Activated B cell treated with CpG ODN at 0.5 μM for 24 hours (primary cell): Measurements from ENCODE around the gene SND1. TPM values are rescaled to one million over a fixed set of nuclear protein-coding genes. Genes with fewer than 3 reads are reported as not detected.

Source experiments
- ATAC-seq: fragments of 200-7000 bp; cut with Tn5 transposase; one replicate; pipeline ENCODE4 v1.10.0; 2021; ENCODE audit warnings: low read depth, mild to moderate bottlenecking, moderate library complexity
- CTCF ChIA-PET: fragments of 350-600 bp; sonication (Branson Sonifier 250); formaldehyde crosslinking; loops from one replicate; lab custom pipeline; 2021; ENCODE audit warnings: antibody characterized with exemption; lab: Charles Lee
- POLR2A ChIA-PET: fragments of 350-600 bp; sonication (Branson Sonifier 250); formaldehyde crosslinking; loops from one replicate; lab custom pipeline; 2021; ENCODE audit warnings: antibody characterized with exemption; lab: Charles Lee
- DNase-seq: peaks from one replicate; pipeline ENCODE4 v3.0.0; 2022
- H3K27ac Mint-ChIP-seq: one replicate; pipeline ENCODE4 v1.8.0; 2020; ENCODE audit warnings: mixed read lengths
- H3K27me3 Mint-ChIP-seq: one replicate; pipeline ENCODE4 v1.8.0; 2021; ENCODE audit warnings: mixed read lengths
- H3K36me3 Mint-ChIP-seq: one replicate; pipeline ENCODE4 v1.8.0; 2021; ENCODE audit warnings: low read depth, mixed read lengths
- H3K4me1 Mint-ChIP-seq: one replicate; pipeline ENCODE4 v1.8.0; 2021; ENCODE audit warnings: mixed read lengths
- H3K4me3 Mint-ChIP-seq: one replicate; pipeline ENCODE4 v1.8.0; 2020; ENCODE audit warnings: mild to moderate bottlenecking, mixed read lengths
- H3K9me3 Mint-ChIP-seq: one replicate; pipeline ENCODE4 v1.8.0; 2020; ENCODE audit warnings: mixed read lengths
- intact Hi-C: fragments of 100-400 bp; cut with micrococcal nuclease; formaldehyde crosslinking; loops from one replicate; pipeline ENCODE4 v1.15.1; 2024
- total RNA-seq: library from RNA; stranded (reverse); gene quantifications from 2 replicates; pipeline ENCODE4 v1.2.3, GENCODE V29; 2022
- TF ChIP-seq, protein P1 (sequence below): fragments of 200-600 bp; IDR thresholded peaks from one replicate; pipeline ENCODE4 v1.8.0; 2022; ENCODE audit warnings: antibody characterized with exemption, mild to moderate bottlenecking

The SND1 gene
- total RNA-seq, 1 donor from 2014 or later: 215 TPM

DNA sequence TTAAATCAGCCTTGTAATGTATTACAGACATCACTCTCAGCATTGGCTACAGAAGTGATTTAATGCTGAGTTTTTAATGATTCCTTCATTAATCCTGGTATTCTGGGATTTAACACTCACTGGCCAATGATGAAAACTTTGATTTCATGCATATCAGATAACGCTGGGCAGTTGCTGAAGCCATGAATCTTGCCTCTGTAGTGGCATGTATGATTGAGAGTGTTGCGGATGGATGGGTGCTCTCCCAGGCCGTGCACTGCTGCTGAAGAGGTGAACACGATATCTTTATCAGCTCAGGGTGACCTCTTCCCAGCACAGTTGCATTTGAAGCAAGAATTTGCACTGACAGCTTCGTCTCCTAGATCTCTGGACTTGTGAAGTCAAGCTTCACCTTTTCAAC lies 210.5 kb downstream of the SND1 start:
- Mint-ChIP-seq H3K27me3 (no peaks in the 10 kb centered on the region), H3K27ac (no peak overlapping the region), H3K4me1 (peaks cover 12% of the 10 kb centered on the region), H3K36me3 (peaks cover 25% of the 10 kb centered on the region), H3K9me3 (no peaks in the 10 kb centered on the region), H3K4me3 (no peak overlapping the region)
- no peak for DNase-seq
- ATAC-seq: no peak
- POLR2A ChIA-PET: no interaction called here
- intact Hi-C loops: no loop called here
- TF ChIP-seq, protein P1, sequence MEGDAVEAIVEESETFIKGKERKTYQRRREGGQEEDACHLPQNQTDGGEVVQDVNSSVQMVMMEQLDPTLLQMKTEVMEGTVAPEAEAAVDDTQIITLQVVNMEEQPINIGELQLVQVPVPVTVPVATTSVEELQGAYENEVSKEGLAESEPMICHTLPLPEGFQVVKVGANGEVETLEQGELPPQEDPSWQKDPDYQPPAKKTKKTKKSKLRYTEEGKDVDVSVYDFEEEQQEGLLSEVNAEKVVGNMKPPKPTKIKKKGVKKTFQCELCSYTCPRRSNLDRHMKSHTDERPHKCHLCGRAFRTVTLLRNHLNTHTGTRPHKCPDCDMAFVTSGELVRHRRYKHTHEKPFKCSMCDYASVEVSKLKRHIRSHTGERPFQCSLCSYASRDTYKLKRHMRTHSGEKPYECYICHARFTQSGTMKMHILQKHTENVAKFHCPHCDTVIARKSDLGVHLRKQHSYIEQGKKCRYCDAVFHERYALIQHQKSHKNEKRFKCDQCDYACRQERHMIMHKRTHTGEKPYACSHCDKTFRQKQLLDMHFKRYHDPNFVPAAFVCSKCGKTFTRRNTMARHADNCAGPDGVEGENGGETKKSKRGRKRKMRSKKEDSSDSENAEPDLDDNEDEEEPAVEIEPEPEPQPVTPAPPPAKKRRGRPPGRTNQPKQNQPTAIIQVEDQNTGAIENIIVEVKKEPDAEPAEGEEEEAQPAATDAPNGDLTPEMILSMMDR: no peak
- CTCF ChIA-PET: no interaction called here

DNA sequence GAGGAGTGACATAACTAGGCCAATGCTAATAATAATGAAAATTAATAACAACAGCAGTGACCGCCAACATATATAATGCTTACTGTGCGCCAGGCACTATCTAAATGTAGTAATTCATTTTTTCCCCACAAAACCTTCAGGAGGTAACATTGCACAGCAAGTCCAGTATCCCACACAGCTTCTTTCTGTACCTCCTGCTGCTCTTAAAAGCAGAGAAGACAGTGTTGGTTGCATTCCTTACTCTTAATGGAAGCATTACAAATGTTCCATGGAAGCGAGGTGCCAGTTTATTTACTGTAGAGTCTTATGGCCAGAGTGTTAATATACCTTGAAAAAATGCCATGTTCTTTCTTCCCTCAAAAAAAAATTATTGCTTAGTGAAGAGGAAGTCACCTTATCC lies 211.1 kb downstream of the SND1 start:
- Mint-ChIP-seq H3K9me3 (no peaks in the 10 kb centered on the region), H3K4me3 (no peak overlapping the region), H3K27ac (no peak overlapping the region), H3K27me3 (no peaks in the 10 kb centered on the region), H3K36me3 (peaks cover 29% of the 10 kb centered on the region), H3K4me1 (peaks cover 12% of the 10 kb centered on the region)
- ChIA-PET CTCF (no interaction called here), POLR2A (no interaction called here)
- DNase-seq (no peak), ATAC-seq (no peak)
- TF ChIP-seq, protein P1: no peak
- intact Hi-C loops: no loop called here

DNA sequence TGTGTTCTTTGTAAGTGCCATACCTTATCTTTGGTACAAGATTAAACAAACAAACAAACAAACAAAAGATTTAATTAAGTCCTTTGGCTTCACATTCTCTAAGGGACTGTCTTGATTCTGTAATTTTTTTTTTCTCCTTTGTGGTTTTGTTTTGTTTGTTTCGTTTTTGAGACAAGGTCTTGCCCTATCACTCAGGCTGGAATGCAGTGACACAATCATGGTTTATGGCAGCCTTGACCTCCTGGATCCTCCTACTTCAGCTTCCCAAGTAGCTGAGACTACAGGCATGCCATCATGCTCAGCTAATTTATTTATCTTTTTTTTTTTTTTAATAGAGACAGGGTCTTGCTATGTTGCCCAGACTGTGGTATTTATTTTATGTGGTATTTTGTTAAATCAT lies 213.5 kb downstream of the SND1 start:
- H3K9me3 Mint-ChIP-seq: no peaks in the 10 kb centered on the region
- CTCF ChIA-PET: no interaction called here

DNA sequence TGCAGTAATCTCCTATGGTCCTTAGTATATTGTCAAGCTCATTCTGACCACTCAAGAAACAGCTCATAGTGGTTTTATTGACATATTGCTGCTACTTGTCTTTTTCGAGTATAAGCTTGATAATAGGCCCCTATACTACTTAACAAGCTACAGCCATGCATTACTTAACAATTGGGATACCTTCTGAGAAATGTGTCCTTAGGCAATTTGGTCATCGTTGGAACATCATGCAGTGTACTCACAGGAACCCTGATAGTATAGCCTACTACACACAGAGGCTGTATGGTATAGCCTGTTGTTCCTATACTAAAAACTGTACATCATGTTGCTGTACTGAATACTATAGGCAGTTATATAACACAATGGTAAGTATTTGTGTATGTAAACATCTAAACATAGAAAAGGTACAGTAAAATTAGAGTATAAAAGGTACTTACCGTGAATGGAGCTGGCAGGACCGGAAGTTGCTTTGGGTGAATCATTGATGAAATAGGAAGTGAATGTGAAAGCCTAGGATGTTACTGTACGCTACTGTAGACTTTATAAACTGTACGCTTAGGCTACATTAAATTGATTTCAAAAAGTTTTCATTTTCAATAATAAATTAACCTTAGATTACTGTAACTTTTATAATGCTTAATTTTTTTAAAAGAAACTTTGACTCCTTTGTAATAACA lies 218.4 kb downstream of the SND1 start:
- TF ChIP-seq, protein P1: no peak
- no peak overlapping the region for H3K27ac Mint-ChIP-seq
- peaks cover 25% of the 10 kb centered on the region for H3K36me3 Mint-ChIP-seq
- no peaks in the 10 kb centered on the region for H3K9me3 Mint-ChIP-seq
- H3K4me1 Mint-ChIP-seq: peaks cover 30% of the 10 kb centered on the region
- POLR2A ChIA-PET: no interaction called here
- DNase-seq: no peak
- H3K27me3 Mint-ChIP-seq: no peaks in the 10 kb centered on the region
- no peak for ATAC-seq
- CTCF ChIA-PET: no interaction called here
- no peak overlapping the region for H3K4me3 Mint-ChIP-seq
- intact Hi-C loops: no loop called here

More for the DNA sequence above, 213.5 kb downstream of the SND1 start:
- no peak for DNase-seq
- Mint-ChIP-seq H3K36me3 (peaks cover 29% of the 10 kb centered on the region), H3K27ac (no peak overlapping the region), H3K4me3 (no peak overlapping the region), H3K4me1 (peaks cover 20% of the 10 kb centered on the region), H3K27me3 (no peaks in the 10 kb centered on the region)
- POLR2A ChIA-PET: no interaction called here
- TF ChIP-seq, protein P1: no peak
- intact Hi-C loops: no loop called here
- ATAC-seq: no peak

DNA sequence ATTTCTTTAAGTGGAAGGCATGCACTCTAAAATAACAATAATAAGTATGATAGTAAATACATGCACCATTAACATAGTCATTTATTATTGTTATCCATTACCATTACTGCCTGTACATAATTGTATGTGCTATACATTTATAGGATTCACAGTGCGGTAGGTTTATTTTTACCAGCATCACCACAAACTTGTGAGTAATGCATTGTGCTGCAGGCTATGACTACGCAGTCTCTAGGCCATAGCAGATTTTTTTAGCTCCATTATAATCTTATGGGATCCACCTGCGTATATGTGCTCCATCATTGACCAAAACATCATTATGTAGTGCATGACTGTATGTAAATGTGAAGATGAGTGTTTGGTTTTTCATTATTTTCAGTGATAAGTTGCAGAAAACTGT lies 219.2 kb downstream of the SND1 start:
- ChIA-PET CTCF (no interaction called here), POLR2A (no interaction called here)
- no peak overlapping the region for H3K4me3 Mint-ChIP-seq
- no peaks in the 10 kb centered on the region for H3K27me3 Mint-ChIP-seq
- no peak overlapping the region for H3K27ac Mint-ChIP-seq
- TF ChIP-seq, protein P1: no peak
- peaks cover 22% of the 10 kb centered on the region for H3K36me3 Mint-ChIP-seq
- no peaks in the 10 kb centered on the region for H3K9me3 Mint-ChIP-seq
- DNase-seq (no peak), ATAC-seq (no peak)
- peaks cover 30% of the 10 kb centered on the region for H3K4me1 Mint-ChIP-seq
- intact Hi-C loops: no loop called here
